Measurements from ENCODE around the gene UBFD1. TPM values are rescaled to one million over a fixed set of nuclear protein-coding genes. Genes with fewer than 3 reads are reported as not detected.
"Not testable (repeated sequence)": the region's sequence is repeated elsewhere in the genome, so short reads cannot be mapped to it uniquely, and the experiment has no call there.

Gene UBFD1
- total and polyA plus RNA-seq, 2 donors (not counting 1 experiment from before 2014, with no cell fraction given), result 66.6 to 101 TPM

GRCh38 chr16:23537390-23537789, 20.1 kb upstream of the UBFD1 start:
- no peaks in the 10 kb centered on the region for H3K27me3 ChIP-seq (ENCODE audit: control insufficient read depth, insufficient read depth, low read length)
- H2AFZ ChIP-seq (ENCODE audit: low read length), result no peak overlapping the region
- H3K79me2 ChIP-seq (ENCODE audit: control insufficient read depth, insufficient read depth, low read length), result no peaks in the 10 kb centered on the region
- H3K9me3 ChIP-seq (ENCODE audit: control insufficient read depth, insufficient read depth, low read depth, low read length), result no peaks in the 10 kb centered on the region
- TF ChIP-seq EZH2 (IDR thresholded peaks at IDR 0.05; ENCODE audit: low read length, missing control alignments) (no peak), CTCF (conservative IDR thresholded peaks at IDR 0.05 in 1 of 2, IDR thresholded peaks at IDR 0.05 in 1 of 2; ENCODE audit: low read depth in 1 of 2, low read length in 2 of 2) (no peak)
- H3K4me2 ChIP-seq (ENCODE audit: extremely low read depth, insufficient read depth, low read length), result no peak overlapping the region
- DNase-seq (ENCODE audit: low read depth in 2 of 2), result no peak
- no peaks in the 10 kb centered on the region for H4K20me1 ChIP-seq (ENCODE audit: control insufficient read depth, extremely low read depth, insufficient read depth, low read length)
- H3K4me3 ChIP-seq (replicated peaks in 1 of 4; ENCODE audit: control extremely low read depth in 1 of 4, insufficient read depth in 1 of 4, low read depth in 3 of 4, low read length in 4 of 4), result no peak overlapping the region
- H3K27ac ChIP-seq (ENCODE audit: insufficient read depth, low read length), result no peak overlapping the region
- H3K4me1 ChIP-seq (ENCODE audit: control insufficient read depth, extremely low read depth, insufficient read depth, low read length), result no peaks in the 10 kb centered on the region
- no peak overlapping the region for H3K9ac ChIP-seq (ENCODE audit: insufficient read depth, low read length)
- peaks cover 6% of the 10 kb centered on the region for H3K36me3 ChIP-seq (ENCODE audit: control insufficient read depth, insufficient read depth, low read length)

GRCh38 chr16:23538919-23539278, 18.6 kb upstream of the UBFD1 start:
- H3K4me3 ChIP-seq (replicated peaks in 1 of 4; ENCODE audit: control extremely low read depth in 1 of 4, insufficient read depth in 1 of 4, low read depth in 3 of 4, low read length in 4 of 4), result no peak overlapping the region
- TF ChIP-seq CTCF (conservative IDR thresholded peaks at IDR 0.05 in 1 of 2, IDR thresholded peaks at IDR 0.05 in 1 of 2; ENCODE audit: low read depth in 1 of 2, low read length in 2 of 2) (no peak), EZH2 (IDR thresholded peaks at IDR 0.05; ENCODE audit: low read length, missing control alignments) (no peak)
- no peaks in the 10 kb centered on the region for H3K9me3 ChIP-seq (ENCODE audit: control insufficient read depth, insufficient read depth, low read depth, low read length)
- H2AFZ ChIP-seq (ENCODE audit: low read length), result no peak overlapping the region
- H3K27ac ChIP-seq (ENCODE audit: insufficient read depth, low read length), result peak overlapping the region; percentile 54
- H4K20me1 ChIP-seq (ENCODE audit: control insufficient read depth, extremely low read depth, insufficient read depth, low read length), result no peaks in the 10 kb centered on the region
- peaks cover 6% of the 10 kb centered on the region for H3K36me3 ChIP-seq (ENCODE audit: control insufficient read depth, insufficient read depth, low read length)
- H3K27me3 ChIP-seq (ENCODE audit: control insufficient read depth, insufficient read depth, low read length), result no peaks in the 10 kb centered on the region
- no peak overlapping the region for H3K9ac ChIP-seq (ENCODE audit: insufficient read depth, low read length)
- no peaks in the 10 kb centered on the region for H3K79me2 ChIP-seq (ENCODE audit: control insufficient read depth, insufficient read depth, low read length)
- no peak for DNase-seq (ENCODE audit: low read depth in 2 of 2)
- no peak overlapping the region for H3K4me2 ChIP-seq (ENCODE audit: extremely low read depth, insufficient read depth, low read length)
- no peaks in the 10 kb centered on the region for H3K4me1 ChIP-seq (ENCODE audit: control insufficient read depth, extremely low read depth, insufficient read depth, low read length)

- no peaks in the 10 kb centered on the region for H3K4me1 ChIP-seq (ENCODE audit: control insufficient read depth, extremely low read depth, insufficient read depth, low read length)
- TF ChIP-seq CTCF (conservative IDR thresholded peaks at IDR 0.05 in 1 of 2, IDR thresholded peaks at IDR 0.05 in 1 of 2; ENCODE audit: low read depth in 1 of 2, low read length in 2 of 2) (no peak), EZH2 (IDR thresholded peaks at IDR 0.05; ENCODE audit: low read length, missing control alignments) (no peak)
- no peak overlapping the region for H3K4me2 ChIP-seq (ENCODE audit: extremely low read depth, insufficient read depth, low read length)
- no peak for DNase-seq (ENCODE audit: low read depth in 2 of 2)
- H4K20me1 ChIP-seq (ENCODE audit: control insufficient read depth, extremely low read depth, insufficient read depth, low read length), result no peaks in the 10 kb centered on the region
- no peaks in the 10 kb centered on the region for H3K27me3 ChIP-seq (ENCODE audit: control insufficient read depth, insufficient read depth, low read length)
- no peak overlapping the region for H3K9ac ChIP-seq (ENCODE audit: insufficient read depth, low read length)
- no peak overlapping the region for H3K27ac ChIP-seq (ENCODE audit: insufficient read depth, low read length)
- H3K4me3 ChIP-seq (replicated peaks in 1 of 4; ENCODE audit: control extremely low read depth in 1 of 4, insufficient read depth in 1 of 4, low read depth in 3 of 4, low read length in 4 of 4), result no peak overlapping the region
- no peaks in the 10 kb centered on the region for H3K79me2 ChIP-seq (ENCODE audit: control insufficient read depth, insufficient read depth, low read length)
- H2AFZ ChIP-seq (ENCODE audit: low read length), result no peak overlapping the region
- H3K36me3 ChIP-seq (ENCODE audit: control insufficient read depth, insufficient read depth, low read length), result no peaks in the 10 kb centered on the region
- no peaks in the 10 kb centered on the region for H3K9me3 ChIP-seq (ENCODE audit: control insufficient read depth, insufficient read depth, low read depth, low read length)
Measured at GRCh38 chr16:23539984-23540816, 17.3 kb upstream of the UBFD1 start.

GRCh38 chr16:23540817-23541178, 16.7 kb upstream of the UBFD1 start:
- H3K9me3 ChIP-seq (ENCODE audit: control insufficient read depth, insufficient read depth, low read depth, low read length); H3K27ac ChIP-seq (ENCODE audit: insufficient read depth, low read length); H3K36me3 ChIP-seq (ENCODE audit: control insufficient read depth, insufficient read depth, low read length); H2AFZ ChIP-seq (ENCODE audit: low read length); H3K4me3 ChIP-seq (replicated peaks in 1 of 4; ENCODE audit: control extremely low read depth in 1 of 4, insufficient read depth in 1 of 4, low read depth in 3 of 4, low read length in 4 of 4); DNase-seq (ENCODE audit: low read depth in 2 of 2); H3K4me2 ChIP-seq (ENCODE audit: extremely low read depth, insufficient read depth, low read length); H3K4me1 ChIP-seq (ENCODE audit: control insufficient read depth, extremely low read depth, insufficient read depth, low read length); H3K9ac ChIP-seq (ENCODE audit: insufficient read depth, low read length); H3K27me3 ChIP-seq (ENCODE audit: control insufficient read depth, insufficient read depth, low read length); H4K20me1 ChIP-seq (ENCODE audit: control insufficient read depth, extremely low read depth, insufficient read depth, low read length); H3K79me2 ChIP-seq (ENCODE audit: control insufficient read depth, insufficient read depth, low read length): not testable (repeated sequence)
